Esophagus squamous epithelium (tissue), 5 donors: Measurements from ENCODE around the gene RAB14. TPM values are rescaled to one million over a fixed set of nuclear protein-coding genes. Genes with fewer than 3 reads are reported as not detected.

Source experiments
- DNase-seq: peaks from one replicate; lab custom pipeline; 2025; lab: John Stamatoyannopoulos, UW
- H3K27ac ChIP-seq, 4 donors: fragments of 200-600 bp; sonication (generic); one replicate each; pipeline ENCODE4 v1.5.1; 2016 to 2019; ENCODE audit warnings: mild to moderate bottlenecking in 1 of 4
- H3K27me3 ChIP-seq, 4 donors: fragments of 200-600 bp; sonication (generic); 1 replicate in 3 of 4; 2 replicates in 1 of 4; pipeline versions ENCODE4 v1.5.1 to v1.6.0; 2017 to 2021; ENCODE audit warnings: antibody characterized with exemption in 1 of 4
- H3K36me3 ChIP-seq, 3 donors: fragments of 200-600 bp; sonication (generic); one replicate each; pipeline ENCODE4 v1.5.1; 2016 to 2019
- H3K4me1 ChIP-seq, 3 donors: fragments of 200-600 bp; sonication (generic); one replicate each; pipeline ENCODE4 v1.5.1; 2017 to 2019
- H3K4me3 ChIP-seq, 4 donors: fragments of 200-600 bp; sonication (generic); 1 replicate in 3 of 4; 2 replicates in 1 of 4; pipeline ENCODE4 v1.5.1; 2016 to 2019; ENCODE audit warnings: mild to moderate bottlenecking in 2 of 4, moderate library complexity in 1 of 4
- H3K9me3 ChIP-seq, 3 donors: fragments of 200-600 bp; sonication (generic); one replicate each; pipeline ENCODE4 v1.5.1; 2016 to 2019
- POLR2A ChIP-seq, 4 donors: fragments of 450-650 bp; IDR thresholded peaks; one replicate each; pipeline ENCODE4 v1.6.1; 2017; ENCODE audit warnings: antibody characterized with exemption in 4 of 4, mild to moderate bottlenecking in 4 of 4, moderate library complexity in 3 of 4
- WGBS, 2 donors: methylation state at CpG; one replicate each; pipeline ENCODE4 v1.1.5; 2018; 5-methylcytosine and 5-hydroxymethylcytosine counted together
- intact Hi-C: fragments of 100-400 bp; cut with DNase I; formaldehyde crosslinking; loops from one replicate; pipeline ENCODE4 v1.15.0; 2022
- total RNA-seq, 4 donors: library from RNA; depleted of rRNA; stranded (reverse); fragments of >200 nt; gene quantifications; one replicate each; pipeline ENCODE4 v1.1.0, GENCODE V29; 2016
- TF ChIP-seq, protein P1 (sequence below), 6 experiments: fragments of 450-650 bp in 4 of 6; fragments of 200-600 bp in 2 of 6; sonication (generic) in 2 of 6; IDR thresholded peaks; one replicate each; pipeline ENCODE4 v1.5.1; 2016 to 2019; ENCODE audit warnings: antibody characterized with exemption in 6 of 6, mild to moderate bottlenecking in 4 of 6, moderate library complexity in 4 of 6
- donor health status: DM: yes; HTN: yes; CAD: no.

Gene RAB14
- total RNA-seq, 4 donors from 2014 or later, result 36.7 to 56.5 (median 42.8) TPM

DNA sequence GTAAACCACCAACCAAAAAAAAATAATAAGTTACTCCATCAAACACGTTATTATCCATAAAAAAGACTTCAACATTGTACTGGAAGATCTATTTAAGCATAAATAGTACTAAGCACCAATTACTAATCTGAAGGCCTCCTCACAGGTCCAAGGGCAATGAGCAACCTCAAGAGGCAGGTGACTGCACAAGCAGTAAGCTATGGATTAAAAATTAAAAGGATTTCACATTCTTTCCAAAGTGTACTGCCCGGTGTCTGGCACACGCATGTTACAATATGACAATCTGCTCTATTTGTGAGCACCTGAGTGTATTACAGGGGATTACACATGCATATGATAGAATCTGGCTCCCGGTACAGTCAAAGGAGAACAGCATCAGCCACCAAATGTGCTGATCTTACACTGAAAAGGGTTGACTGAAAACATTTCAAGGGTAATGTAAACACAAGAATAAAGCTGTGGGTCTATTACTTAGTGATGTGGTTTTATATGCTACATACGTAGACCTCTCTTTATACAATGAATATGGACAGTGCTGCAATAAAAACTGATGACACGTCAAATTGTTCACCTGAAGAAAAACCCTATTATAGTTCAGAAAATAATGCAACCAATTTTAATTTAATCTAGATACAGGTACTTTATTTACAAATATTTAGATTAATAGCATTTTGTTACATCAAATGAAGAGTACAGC, 22.8 kb downstream of the RAB14 start:
- WGBS, 2 donors, result 69 to 78% methylated on average over 6 of the region's 6 CpGs
- H3K4me1 ChIP-seq, result peaks cover 0 to 20% (median 2%) of the 10 kb centered on the region in 3 donors
- no peak overlapping the region for H3K4me3 ChIP-seq
- no peak overlapping the region for H3K27ac ChIP-seq
- no peak for DNase-seq
- no peaks in the 10 kb centered on the region for H3K27me3 ChIP-seq
- H3K9me3 ChIP-seq, result no peaks in the 10 kb centered on the region
- no peak for TF ChIP-seq POLR2A (IDR thresholded peaks at IDR 0.05)
- TF ChIP-seq, protein P1, sequence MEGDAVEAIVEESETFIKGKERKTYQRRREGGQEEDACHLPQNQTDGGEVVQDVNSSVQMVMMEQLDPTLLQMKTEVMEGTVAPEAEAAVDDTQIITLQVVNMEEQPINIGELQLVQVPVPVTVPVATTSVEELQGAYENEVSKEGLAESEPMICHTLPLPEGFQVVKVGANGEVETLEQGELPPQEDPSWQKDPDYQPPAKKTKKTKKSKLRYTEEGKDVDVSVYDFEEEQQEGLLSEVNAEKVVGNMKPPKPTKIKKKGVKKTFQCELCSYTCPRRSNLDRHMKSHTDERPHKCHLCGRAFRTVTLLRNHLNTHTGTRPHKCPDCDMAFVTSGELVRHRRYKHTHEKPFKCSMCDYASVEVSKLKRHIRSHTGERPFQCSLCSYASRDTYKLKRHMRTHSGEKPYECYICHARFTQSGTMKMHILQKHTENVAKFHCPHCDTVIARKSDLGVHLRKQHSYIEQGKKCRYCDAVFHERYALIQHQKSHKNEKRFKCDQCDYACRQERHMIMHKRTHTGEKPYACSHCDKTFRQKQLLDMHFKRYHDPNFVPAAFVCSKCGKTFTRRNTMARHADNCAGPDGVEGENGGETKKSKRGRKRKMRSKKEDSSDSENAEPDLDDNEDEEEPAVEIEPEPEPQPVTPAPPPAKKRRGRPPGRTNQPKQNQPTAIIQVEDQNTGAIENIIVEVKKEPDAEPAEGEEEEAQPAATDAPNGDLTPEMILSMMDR (IDR thresholded peaks at IDR 0.05), result no peak
- intact Hi-C loops, result no loop called here
- peaks cover 0 to 100% (median 13%) of the 10 kb centered on the region in 3 donors for H3K36me3 ChIP-seq

DNA sequence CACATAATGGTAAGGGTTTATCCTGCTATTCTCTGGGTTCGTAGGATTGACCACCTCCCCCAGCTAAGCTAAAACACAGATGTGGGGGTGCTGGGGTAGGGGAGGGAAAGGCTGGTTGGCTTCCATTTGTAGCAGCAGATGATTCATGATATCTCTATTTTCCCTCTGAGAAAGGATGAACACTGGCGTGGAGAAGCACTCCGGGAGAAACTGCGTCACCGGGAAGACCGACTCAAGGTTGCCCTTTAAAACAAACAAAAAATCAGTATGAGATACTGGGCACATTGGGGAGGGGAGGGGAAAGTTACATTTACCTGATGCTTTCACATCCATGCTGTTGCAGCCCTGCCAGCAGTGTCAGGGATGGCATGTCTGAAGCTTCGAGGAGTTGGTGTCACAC, 28.2 kb downstream of the RAB14 start:
- no peak overlapping the region for H3K27ac ChIP-seq
- no peak for DNase-seq
- H3K9me3 ChIP-seq, result no peaks in the 10 kb centered on the region
- peaks cover 0 to 99% (median 28%) of the 10 kb centered on the region in 3 donors for H3K36me3 ChIP-seq
- WGBS, 2 donors, result 93 to 94% methylated on average over 4 to 7 of the region's 7 CpGs
- no peak overlapping the region for H3K4me3 ChIP-seq
- TF ChIP-seq, protein P1 (IDR thresholded peaks at IDR 0.05), result no peak
- no peak for TF ChIP-seq POLR2A (IDR thresholded peaks at IDR 0.05)
- intact Hi-C loops, result no loop called here
- H3K4me1 ChIP-seq, result peaks cover 0 to 21% (median 0%) of the 10 kb centered on the region in 3 donors
- H3K27me3 ChIP-seq, result no peaks in the 10 kb centered on the region

DNA sequence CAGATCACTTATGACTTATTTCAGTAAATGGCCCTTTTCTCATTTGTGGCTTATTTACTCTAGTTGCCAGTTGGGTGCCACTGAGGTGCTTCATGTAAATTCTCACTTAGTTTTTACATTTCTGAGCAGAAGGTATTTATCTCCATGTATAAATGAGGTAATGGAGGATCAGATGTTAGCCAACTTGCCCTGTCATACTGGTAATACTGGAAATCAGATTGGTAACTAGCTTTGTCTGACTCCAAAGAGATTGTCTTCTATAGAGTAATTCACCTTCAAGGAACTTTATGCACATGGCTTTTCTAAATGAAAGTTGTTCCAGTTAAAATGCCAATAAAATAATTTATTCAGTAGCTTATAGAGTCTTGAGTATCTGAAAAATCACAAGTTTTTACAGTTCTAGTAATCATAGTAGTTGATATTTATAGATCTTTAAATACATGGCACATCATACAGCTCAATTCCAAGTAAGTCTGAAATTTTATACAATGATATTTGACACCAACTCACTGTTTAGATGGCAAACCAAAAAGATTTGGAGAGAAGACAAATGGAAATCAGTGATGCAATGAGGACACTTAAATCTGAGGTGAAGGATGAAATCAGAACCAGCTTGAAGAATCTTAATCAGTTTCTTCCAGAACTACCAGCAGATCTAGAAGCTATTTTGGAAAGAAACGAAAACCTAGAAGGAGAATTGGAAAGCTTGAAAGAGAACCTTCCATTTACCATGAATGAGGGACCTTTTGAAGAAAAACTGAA, 28.8 kb downstream of the RAB14 start:
- H3K36me3 ChIP-seq, result peaks cover 0 to 98% (median 28%) of the 10 kb centered on the region in 3 donors
- no peaks in the 10 kb centered on the region for H3K9me3 ChIP-seq
- TF ChIP-seq, protein P1 (IDR thresholded peaks at IDR 0.05), result no peak
- TF ChIP-seq POLR2A (IDR thresholded peaks at IDR 0.05), result no peak
- WGBS, 2 donors, result 97 to 100% methylated on average over 1 of the region's 1 CpG
- H3K4me3 ChIP-seq, result no peak overlapping the region
- peak overlapping the region in 2 of 4 donors; percentile 33 to 35 for H3K27ac ChIP-seq
- no peak for DNase-seq
- H3K27me3 ChIP-seq, result no peaks in the 10 kb centered on the region
- intact Hi-C loops, result no loop called here
- H3K4me1 ChIP-seq, result peaks cover 0 to 21% (median 0%) of the 10 kb centered on the region in 3 donors

DNA sequence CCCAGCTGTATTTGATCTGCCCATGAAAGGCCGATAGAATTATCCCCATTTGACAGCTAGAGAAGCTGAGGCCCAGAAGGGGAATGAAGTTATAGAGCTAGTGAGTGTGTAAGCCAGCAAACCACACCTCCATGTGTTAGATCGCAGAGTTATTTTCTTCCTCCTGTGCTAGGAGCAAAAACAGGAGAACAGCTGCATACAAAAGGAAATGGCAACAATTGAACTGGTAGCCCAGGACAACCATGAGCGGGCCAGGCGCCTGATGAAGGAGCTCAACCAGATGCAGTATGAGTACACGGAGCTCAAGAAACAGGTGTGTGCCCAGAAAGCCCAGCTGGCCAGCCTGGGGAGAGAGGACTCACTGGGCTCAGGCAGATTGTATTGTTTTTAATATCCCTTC, 30.4 kb downstream of the RAB14 start:
- TF ChIP-seq, protein P1 (IDR thresholded peaks at IDR 0.05), result no peak
- TF ChIP-seq POLR2A (IDR thresholded peaks at IDR 0.05), result no peak
- Histone ChIP-seq H3K9me3 (no peaks in the 10 kb centered on the region), H3K36me3 (peaks cover 0 to 96% (median 28%) of the 10 kb centered on the region in 3 donors), H3K27ac (no peak overlapping the region), H3K4me1 (peaks cover 0 to 21% (median 0%) of the 10 kb centered on the region in 3 donors), H3K27me3 (no peaks in the 10 kb centered on the region), H3K4me3 (no peak overlapping the region)
- 87 to 92% methylated on average over 5 of the region's 5 CpGs for WGBS, 2 donors
- intact Hi-C loops, result no loop called here
- DNase-seq, result no peak

DNA sequence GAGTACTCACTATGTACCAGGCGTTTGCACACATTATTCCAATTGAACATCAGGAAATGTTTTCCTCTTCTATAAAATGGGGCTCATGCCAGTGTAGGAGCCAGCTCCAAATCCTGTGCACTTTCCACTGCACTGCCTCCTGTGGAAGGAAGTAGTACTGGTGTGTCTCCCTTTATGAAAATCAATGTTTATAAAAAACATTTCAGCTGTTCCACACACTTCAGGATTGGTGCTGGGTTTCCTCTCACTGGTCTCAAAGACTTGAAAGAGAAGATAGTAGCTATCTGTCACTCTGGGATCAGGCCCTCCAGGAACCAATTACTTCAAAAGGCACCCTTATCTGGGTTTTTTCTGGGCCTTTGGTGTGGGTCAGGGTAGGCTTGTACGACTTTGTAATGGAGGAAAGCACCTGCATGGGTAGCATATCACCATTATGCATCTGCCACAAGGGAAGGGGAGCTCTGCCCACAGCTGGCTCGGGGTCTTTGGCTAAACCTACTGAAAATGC, 32.5 kb downstream of the RAB14 start:
- peaks cover 0 to 84% (median 19%) of the 10 kb centered on the region in 3 donors for H3K36me3 ChIP-seq
- no peaks in the 10 kb centered on the region for H3K9me3 ChIP-seq
- H3K27ac ChIP-seq, result no peak overlapping the region

More for the DNA sequence above, 32.5 kb downstream of the RAB14 start:
- no peak for TF ChIP-seq POLR2A (IDR thresholded peaks at IDR 0.05)
- TF ChIP-seq, protein P1 (IDR thresholded peaks at IDR 0.05), result peak in 3 of 6 experiments; percentile 28 to 60 (median 43)
- peaks cover 0 to 21% (median 0%) of the 10 kb centered on the region in 3 donors for H3K4me1 ChIP-seq
- intact Hi-C loops, result no loop called here
- H3K27me3 ChIP-seq, result no peaks in the 10 kb centered on the region
- DNase-seq, result no peak
- 72 to 74% methylated on average over 1 to 3 of the region's 3 CpGs for WGBS, 2 donors
- H3K4me3 ChIP-seq, result no peak overlapping the region
